Caco-2 (cell line): Measurements from ENCODE around the gene SCN2B. TPM values are rescaled to one million over a fixed set of nuclear protein-coding genes. Genes with fewer than 3 reads are reported as not detected.

Source experiments
- BruUV-seq: library from RNA; stranded (reverse); fragments of 400-500 nt; replicated peaks from 2 replicates; lab custom pipeline; 2021; lab: Mats Ljungman, UMichigan
- CTCF ChIA-PET: fragments of 300-600 bp; sonication (Branson Sonifier 250); formaldehyde crosslinking; loops from one replicate; lab custom pipeline; 2022; ENCODE audit warnings: antibody characterized with exemption; lab: Charles Lee
- POLR2A ChIA-PET: fragments of 300-600 bp; sonication (Branson Sonifier 250); formaldehyde crosslinking; loops from one replicate; lab custom pipeline; 2022; ENCODE audit warnings: antibody characterized with exemption; lab: Charles Lee
- DNase-seq, 2 experiments: peaks; one replicate each; pipeline versions ENCODE4 v3.0.0 to v3.0.0-alpha.2; 2020 to 2022
- H3K27me3 ChIP-seq: replicated peaks from 2 replicates; pipeline ENCODE4 v1.6.0; 2011; ENCODE audit warnings: low read length; ENCODE audit not compliant: control insufficient read depth, insufficient read depth
- H3K36me3 ChIP-seq: 2 replicates; pipeline ENCODE4 v1.5.1; 2011; ENCODE audit warnings: low read length; ENCODE audit not compliant: control insufficient read depth, insufficient read depth
- H3K4me1 ChIP-seq: fragments of 250-450 bp; sonication (Bioruptor Pico); 2 replicates; pipeline ENCODE4 v1.5.1; 2020; ENCODE audit warnings: mild to moderate bottlenecking
- H3K4me3 ChIP-seq: 2 replicates; pipeline ENCODE4 v1.5.1; 2011; ENCODE audit warnings: low read depth, mild to moderate bottlenecking, control low read depth, low read length
- H3K9me3 ChIP-seq: fragments of 250-450 bp; sonication (Bioruptor Pico); 2 replicates; pipeline ENCODE4 v1.5.1; 2020; ENCODE audit warnings: mild to moderate bottlenecking, moderate library complexity
- H3K27ac Mint-ChIP-seq: one replicate; pipeline ENCODE4 v1.8.0; 2022; ENCODE audit warnings: mixed read lengths; ENCODE audit not compliant: unreplicated experiment
- H3K27me3 Mint-ChIP-seq: one replicate; pipeline ENCODE4 v1.8.0; 2022; ENCODE audit warnings: mixed read lengths; ENCODE audit not compliant: insufficient read depth, unreplicated experiment
- H3K36me3 Mint-ChIP-seq: one replicate; pipeline ENCODE4 v1.8.0; 2022; ENCODE audit warnings: mild to moderate bottlenecking, mixed read lengths; ENCODE audit not compliant: insufficient read depth, unreplicated experiment
- H3K4me1 Mint-ChIP-seq: one replicate; pipeline ENCODE4 v1.8.0; 2022; ENCODE audit warnings: low read depth, mixed read lengths; ENCODE audit not compliant: unreplicated experiment
- H3K4me3 Mint-ChIP-seq: one replicate; pipeline ENCODE4 v1.8.0; 2022; ENCODE audit warnings: mild to moderate bottlenecking, moderate library complexity, mixed read lengths; ENCODE audit not compliant: unreplicated experiment
- H3K9me3 Mint-ChIP-seq: one replicate; pipeline ENCODE4 v1.8.0; 2022; ENCODE audit warnings: mixed read lengths; ENCODE audit not compliant: unreplicated experiment
- CTCF ChIP-seq, 2 experiments: fragments of 200-600 bp in 1 of 2; IDR thresholded peaks; 1 replicate in 1 of 2; 2 replicates in 1 of 2; pipeline versions ENCODE4 v1.5.1 to v1.8.0; 2011 to 2022; ENCODE audit warnings: antibody characterized with exemption in 1 of 2, control low read depth in 1 of 2, inconsistent platforms in 1 of 2, low read depth in 1 of 2, low read length in 1 of 2, mild to moderate bottlenecking in 1 of 2, moderate library complexity in 1 of 2; ENCODE audit not compliant: insufficient read depth in 1 of 2, severe bottlenecking in 1 of 2, unreplicated experiment in 1 of 2
- intact Hi-C: fragments of 100-400 bp; cut with micrococcal nuclease; formaldehyde crosslinking; loops from one replicate; pipeline ENCODE4 v1.10.0; 2022; ENCODE audit not compliant: unreplicated experiment
- total RNA-seq: library from RNA; stranded (reverse); gene quantifications from 2 replicates; pipeline ENCODE4 v1.2.3, GENCODE V29; 2022

The SCN2B gene
- total RNA-seq, 1 experiment from 2014 or later: not detected

GRCh38 chr11:118152552-118153471 is 23.6 kb downstream of the SCN2B start, which contains the start of gene SCN4B:
Gene SCN4B (minus strand): TSS chr11:118152823. CDS start chr11:118152673, 150 bp downstream.
- H3K4me1 Mint-ChIP-seq: no peaks in the 10 kb centered on the region
- ChIA-PET POLR2A (interaction anchor here (0.5 to 0.6 kb wide), 4 partner anchors 62 to 111 kb away, joined by 3 to 11 read pairs (median 4); partner anchors contain the start of gene MPZL2), CTCF (interaction anchor here (0.6 to 1.3 kb wide), 5 partner anchors 9 to 510 kb away, joined by 3 to 5 read pairs (median 4); no protein-coding TSS in a partner anchor)
- peak; percentile 71 to 78 for DNase-seq
- Histone ChIP-seq H3K9me3 (no peaks in the 10 kb centered on the region), H3K27me3 (peaks cover 5% of the 10 kb centered on the region), H3K4me1 (0 out of 2 replicates have a peak, but pooled peaks cover 10% of the 10 kb centered on the region), H3K4me3 (peak within 1 kb of the TSS; percentile 37), H3K36me3 (no peaks in the 10 kb centered on the region)
- H3K27ac Mint-ChIP-seq: no peak within 1 kb of the TSS
- peaks cover 33% of the 10 kb centered on the region for H3K27me3 Mint-ChIP-seq
- H3K36me3 Mint-ChIP-seq: no peaks in the 10 kb centered on the region
- TF ChIP-seq CTCF (IDR thresholded peaks at IDR 0.05; ENCODE audit: insufficient read depth in 1 of 2, low read depth in 1 of 2, low read length in 1 of 2, severe bottlenecking in 1 of 2, unreplicated experiment in 1 of 2): no peak
- intact Hi-C loops: no loop called here
- BruUV-seq: no TSS peak
- H3K4me3 Mint-ChIP-seq: peak within 1 kb of the TSS; percentile 66
- no peaks in the 10 kb centered on the region for H3K9me3 Mint-ChIP-seq

- Mint-ChIP-seq H3K27me3 (peaks cover 29% of the 10 kb centered on the region), H3K9me3 (no peaks in the 10 kb centered on the region), H3K4me1 (no peaks in the 10 kb centered on the region), H3K27ac (no peak overlapping the region), H3K36me3 (no peaks in the 10 kb centered on the region), H3K4me3 (peak overlapping the region; percentile 66)
- ChIA-PET CTCF (interaction anchor here (0.6 kb wide), 3 partner anchors 20 to 511 kb away, joined by 4 to 5 read pairs (median 4); no protein-coding TSS in a partner anchor), POLR2A (interaction anchor here (0.6 kb wide), 1 partner anchor 112 kb away, joined by 4 read pairs; the partner anchor contains the start of gene MPZL2)
- no TSS peak for BruUV-seq
- Histone ChIP-seq H3K9me3 (no peaks in the 10 kb centered on the region), H3K36me3 (no peaks in the 10 kb centered on the region), H3K4me1 (0 out of 2 replicates have a peak, but pooled peaks cover 10% of the 10 kb centered on the region), H3K4me3 (peak overlapping the region; percentile 37), H3K27me3 (peaks cover 5% of the 10 kb centered on the region)
- TF ChIP-seq CTCF (IDR thresholded peaks at IDR 0.05; ENCODE audit: insufficient read depth in 1 of 2, low read depth in 1 of 2, low read length in 1 of 2, severe bottlenecking in 1 of 2, unreplicated experiment in 1 of 2): no peak
- intact Hi-C loops: no loop called here
- no peak for DNase-seq
Observed at GRCh38 chr11:118152020-118152551, 24.4 kb downstream of the SCN2B start.

- no peak for DNase-seq
- Histone ChIP-seq H3K36me3 (no peaks in the 10 kb centered on the region), H3K4me1 (0 out of 2 replicates have a peak, but pooled peaks cover 5% of the 10 kb centered on the region), H3K4me3 (no peak overlapping the region), H3K9me3 (no peaks in the 10 kb centered on the region), H3K27me3 (peaks cover 5% of the 10 kb centered on the region)
- Mint-ChIP-seq H3K4me3 (no peak overlapping the region), H3K36me3 (no peaks in the 10 kb centered on the region), H3K27ac (no peak overlapping the region), H3K4me1 (no peaks in the 10 kb centered on the region), H3K27me3 (peaks cover 23% of the 10 kb centered on the region), H3K9me3 (no peaks in the 10 kb centered on the region)
- ChIA-PET CTCF (interaction anchor here (0.9 kb wide), 1 partner anchor 20 kb away, joined by 3 read pairs; no protein-coding TSS in a partner anchor), POLR2A (no interaction called here)
- TF ChIP-seq CTCF (IDR thresholded peaks at IDR 0.05; ENCODE audit: insufficient read depth in 1 of 2, low read depth in 1 of 2, low read length in 1 of 2, severe bottlenecking in 1 of 2, unreplicated experiment in 1 of 2): no peak
- BruUV-seq: no TSS peak
- intact Hi-C loops: no loop called here
Observed at GRCh38 chr11:118151431-118151830, 25.0 kb downstream of the SCN2B start.
